Loucy (cell line): ENCODE results near the gene ALK.

Source experiments
- H2AFZ ChIP-seq: fragments of 200-600 bp; sonication (generic); 2 replicates; pipeline ENCODE4 v1.6.0; 2016; ENCODE audit warnings: antibody characterized with exemption, mild to moderate bottlenecking, low read length, moderate library complexity
- H3F3A ChIP-seq: fragments of 200-600 bp; 2 replicates; pipeline ENCODE4 v1.6.0; 2016; ENCODE audit warnings: antibody characterized with exemption, low read depth, mild to moderate bottlenecking
- H3K27me3 ChIP-seq: fragments of 200-600 bp; sonication (generic); 2 replicates; pipeline ENCODE4 v1.6.1; 2014; ENCODE audit warnings: low read length, mild to moderate bottlenecking; ENCODE audit not compliant: insufficient read depth, poor library complexity, severe bottlenecking
- H3K36me3 ChIP-seq: fragments of 200-600 bp; sonication (generic); 2 replicates; pipeline ENCODE4 v1.6.1; 2016; ENCODE audit warnings: low read length; ENCODE audit not compliant: insufficient read depth
- H3K4me1 ChIP-seq: fragments of 200-600 bp; sonication (generic); 2 replicates; pipeline ENCODE4 v1.5.1; 2014; ENCODE audit warnings: low read length, mild to moderate bottlenecking; ENCODE audit not compliant: insufficient read depth, poor library complexity, severe bottlenecking
- H3K4me2 ChIP-seq: fragments of 200-600 bp; sonication (generic); 2 replicates; pipeline ENCODE4 v1.6.0; 2014; ENCODE audit warnings: antibody characterized with exemption, low read length, low read depth, mild to moderate bottlenecking; ENCODE audit not compliant: poor library complexity, severe bottlenecking
- H3K4me3 ChIP-seq: fragments of 200-600 bp; sonication (generic); 2 replicates; pipeline ENCODE4 v1.5.1; 2014; ENCODE audit warnings: low read length, mild to moderate bottlenecking, mixed read lengths; ENCODE audit not compliant: poor library complexity, severe bottlenecking
- H3K79me2 ChIP-seq: fragments of 200-600 bp; sonication (generic); 2 replicates; pipeline ENCODE4 v1.6.1; 2014; ENCODE audit warnings: low read length; ENCODE audit not compliant: insufficient read depth
- H3K9ac ChIP-seq: fragments of 200-600 bp; sonication (generic); 2 replicates; pipeline ENCODE4 v1.6.0; 2014; ENCODE audit warnings: mild to moderate bottlenecking, low read depth, low read length, moderate library complexity; ENCODE audit not compliant: poor library complexity, severe bottlenecking
- H3K9me2 ChIP-seq: fragments of 200-600 bp; sonication (generic); replicated peaks from 2 replicates; pipeline ENCODE4 v1.6.1; 2016; ENCODE audit warnings: low read depth, low read length, mixed read lengths
- H3K9me3 ChIP-seq: fragments of 200-600 bp; sonication (generic); 2 replicates; pipeline ENCODE4 v1.6.1; 2014; ENCODE audit warnings: mild to moderate bottlenecking, antibody characterized with exemption, low read length, low read depth; ENCODE audit not compliant: insufficient read depth
- H4K20me1 ChIP-seq: fragments of 200-600 bp; sonication (generic); 2 replicates; pipeline ENCODE4 v1.6.0; 2014; ENCODE audit warnings: antibody characterized with exemption, low read length, mild to moderate bottlenecking; ENCODE audit not compliant: insufficient read depth, poor library complexity, severe bottlenecking
- CTCF ChIP-seq: fragments of 200-600 bp; sonication (generic); conservative IDR thresholded peaks from 2 replicates; pipeline ENCODE4 v1.5.1; 2014; ENCODE audit warnings: mild to moderate bottlenecking, antibody characterized with exemption, low read length
- EZH2phosphoT487 ChIP-seq: fragments of 200-600 bp; IDR thresholded peaks from 2 replicates; pipeline ENCODE4 v1.6.1; 2018; ENCODE audit warnings: antibody characterized with exemption, mild to moderate bottlenecking, moderate library complexity, borderline replicate concordance

The ALK gene

GRCh38 chr2:29159125-29159524 is 762.3 kb downstream of the ALK start:
- H3K4me3 ChIP-seq: no peak overlapping the region
- H3K27me3 ChIP-seq: no peaks in the 10 kb centered on the region
- H3F3A ChIP-seq: no peaks in the 10 kb centered on the region
- TF ChIP-seq EZH2phosphoT487 (no peak), CTCF (no peak)
- no peaks in the 10 kb centered on the region for H3K79me2 ChIP-seq
- no peak overlapping the region for H2AFZ ChIP-seq
- no peaks in the 10 kb centered on the region for H3K4me1 ChIP-seq
- no peaks in the 10 kb centered on the region for H3K9me2 ChIP-seq
- no peaks in the 10 kb centered on the region for H3K9me3 ChIP-seq
- H3K9ac ChIP-seq: no peak overlapping the region
- H3K4me2 ChIP-seq: no peak overlapping the region
- H3K36me3 ChIP-seq: no peaks in the 10 kb centered on the region
- no peaks in the 10 kb centered on the region for H4K20me1 ChIP-seq

DNA sequence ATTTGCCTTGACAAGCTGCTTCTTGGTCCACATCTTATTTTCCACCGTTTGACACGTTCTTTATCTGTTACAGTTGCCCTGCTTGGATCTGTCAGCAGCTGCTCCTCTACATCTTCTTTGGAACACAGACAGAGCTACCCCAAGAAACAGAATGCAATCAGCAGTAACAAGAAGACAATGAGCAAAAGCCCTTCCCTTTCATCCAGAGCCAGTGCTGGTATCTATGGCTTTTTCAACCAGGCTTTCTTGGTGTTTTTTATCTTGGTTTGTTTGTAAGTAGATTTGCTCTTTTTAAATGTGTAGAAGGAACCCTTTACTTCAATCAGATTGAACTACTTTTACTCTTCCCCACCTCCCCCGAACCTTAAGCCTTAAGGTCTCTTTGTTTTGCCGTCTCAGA is 764.3 kb downstream of the ALK start:
- Histone ChIP-seq H3K79me2 (no peaks in the 10 kb centered on the region), H3K36me3 (no peaks in the 10 kb centered on the region), H3K9me2 (no peaks in the 10 kb centered on the region), H3K9ac (no peak overlapping the region), H3F3A (no peaks in the 10 kb centered on the region), H4K20me1 (no peaks in the 10 kb centered on the region), H3K4me3 (no peak overlapping the region), H2AFZ (no peak overlapping the region), H3K4me1 (no peaks in the 10 kb centered on the region), H3K27me3 (no peaks in the 10 kb centered on the region), H3K4me2 (no peak overlapping the region), H3K9me3 (no peaks in the 10 kb centered on the region)
- TF ChIP-seq CTCF: no peak
- TF ChIP-seq EZH2phosphoT487: no peak

DNA sequence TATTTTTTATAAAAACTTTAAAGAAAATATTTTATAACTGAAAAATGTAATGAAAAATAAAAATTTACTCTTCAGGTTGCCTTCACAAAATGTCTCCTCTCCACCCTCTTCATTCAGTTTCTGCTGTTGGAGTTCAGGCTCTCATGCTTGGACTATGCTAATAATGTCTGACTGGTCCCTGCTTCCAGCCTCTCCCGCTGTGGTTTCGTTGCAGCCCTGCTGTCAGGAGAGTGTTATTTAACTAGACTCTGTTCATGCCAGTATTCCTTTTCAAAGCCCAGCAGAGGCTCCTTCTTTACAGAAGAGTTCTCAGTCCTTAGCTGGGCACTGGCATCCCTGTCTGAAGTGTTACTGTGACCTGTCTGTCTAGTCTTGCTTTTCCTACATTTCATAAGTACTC is 765.8 kb downstream of the ALK start:
- Histone ChIP-seq H3K4me1 (no peaks in the 10 kb centered on the region), H3F3A (no peaks in the 10 kb centered on the region), H4K20me1 (no peaks in the 10 kb centered on the region), H3K27me3 (no peaks in the 10 kb centered on the region), H3K4me2 (no peak overlapping the region), H2AFZ (no peak overlapping the region), H3K4me3 (no peak overlapping the region), H3K9me3 (no peaks in the 10 kb centered on the region), H3K36me3 (no peaks in the 10 kb centered on the region), H3K9me2 (no peaks in the 10 kb centered on the region), H3K9ac (no peak overlapping the region), H3K79me2 (no peaks in the 10 kb centered on the region)
- no peak for TF ChIP-seq CTCF
- no peak for TF ChIP-seq EZH2phosphoT487
